Kidney glomerular epithelial cell (primary cell): ENCODE measurements around the gene GPR68.
"Not testable (repeated sequence)": the region's sequence is repeated elsewhere in the genome, so short reads cannot be mapped to it uniquely, and the experiment has no call there.

ENCODE experiments used
- DNase-seq: peaks from one replicate; lab custom pipeline; 2025; lab: John Stamatoyannopoulos, UW

The GPR68 gene

GRCh38 chr14:91272341-91273272 lies 28.1 kb upstream of the GPR68 start:
- no peak for DNase-seq

- no peak for DNase-seq
Measured at GRCh38 chr14:91271639-91272038, 27.1 kb upstream of the GPR68 start.

GRCh38 chr14:91270619-91271018 lies 26.1 kb upstream of the GPR68 start:
- no peak for DNase-seq

GRCh38 chr14:91270188-91270587 lies 25.7 kb upstream of the GPR68 start:
- DNase-seq = no peak

- no peak for DNase-seq
Measured at GRCh38 chr14:91269076-91269991, 24.8 kb upstream of the GPR68 start.

- no peak for DNase-seq
Measured at GRCh38 chr14:91267965-91268437, 23.5 kb upstream of the GPR68 start.

GRCh38 chr14:91266276-91266675 lies 21.8 kb upstream of the GPR68 start:
- not testable (repeated sequence) for DNase-seq

GRCh38 chr14:91265404-91265803 lies 20.9 kb upstream of the GPR68 start:
- no peak for DNase-seq

- no peak for DNase-seq
Measured at GRCh38 chr14:91264151-91265150, 19.9 kb upstream of the GPR68 start.

- DNase-seq = no peak
Measured at GRCh38 chr14:91263329-91263728, 18.8 kb upstream of the GPR68 start.

- DNase-seq = no peak
Measured at GRCh38 chr14:91261986-91262549, 17.6 kb upstream of the GPR68 start.

GRCh38 chr14:91261115-91261514 lies 16.6 kb upstream of the GPR68 start:
- DNase-seq = no peak

- DNase-seq = no peak
Measured at GRCh38 chr14:91258876-91259275, 14.4 kb upstream of the GPR68 start.

- DNase-seq = no peak
Measured at GRCh38 chr14:91258011-91258618, 13.6 kb upstream of the GPR68 start.

GRCh38 chr14:91257328-91258010 lies 13.0 kb upstream of the GPR68 start:
- no peak for DNase-seq

GRCh38 chr14:91256661-91257060 lies 12.2 kb upstream of the GPR68 start:
- DNase-seq = no peak

GRCh38 chr14:91255026-91255695 lies 10.7 kb upstream of the GPR68 start:
- DNase-seq = no peak

GRCh38 chr14:91254461-91254860 lies 10.0 kb upstream of the GPR68 start:
- no peak for DNase-seq

GRCh38 chr14:91253795-91254323 lies 9.4 kb upstream of the GPR68 start:
- DNase-seq = no peak
